Measurements from ENCODE around the gene EPN3.

The EPN3 gene

DNA sequence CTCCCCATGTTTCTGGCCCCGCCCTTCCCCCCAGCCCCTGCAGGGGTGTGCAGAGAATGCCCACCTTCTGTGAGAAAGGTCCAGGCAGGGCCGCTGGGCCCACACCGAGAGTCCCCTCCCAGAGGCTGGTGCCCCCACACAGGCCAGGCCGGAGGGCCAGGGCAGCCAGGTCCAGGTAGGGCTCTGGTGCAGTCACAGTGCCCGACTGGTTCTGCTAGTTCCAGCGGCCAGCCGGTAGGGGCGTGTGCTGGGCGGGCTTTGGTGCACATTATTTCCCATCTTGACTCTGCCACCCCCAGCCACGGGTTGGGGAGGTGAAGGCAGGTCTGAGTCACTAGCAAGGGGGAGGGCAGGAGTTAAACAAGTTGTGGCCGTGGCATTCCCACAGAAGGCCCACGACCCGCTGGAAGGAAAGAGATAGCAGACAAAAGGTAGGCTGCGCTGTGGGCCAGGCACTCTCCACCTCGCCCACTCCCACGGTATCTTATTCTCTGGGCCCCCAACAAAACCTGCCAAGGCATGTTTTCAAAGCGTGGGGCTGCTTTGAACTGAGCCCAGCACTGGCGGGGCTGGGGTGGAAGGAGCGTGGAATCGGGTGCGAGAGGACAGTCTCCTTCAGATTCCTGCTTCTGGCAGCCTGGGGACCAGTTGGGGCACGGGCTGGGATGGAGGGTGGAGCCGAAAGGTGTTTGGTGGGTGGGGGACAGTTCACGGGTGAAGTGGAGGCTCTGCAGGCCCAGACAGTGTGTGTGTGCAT, 1.9 kb downstream of the EPN3 start:
- DNase-seq (ENCODE audit: low read depth, low spot score): peak; percentile 70

DNA sequence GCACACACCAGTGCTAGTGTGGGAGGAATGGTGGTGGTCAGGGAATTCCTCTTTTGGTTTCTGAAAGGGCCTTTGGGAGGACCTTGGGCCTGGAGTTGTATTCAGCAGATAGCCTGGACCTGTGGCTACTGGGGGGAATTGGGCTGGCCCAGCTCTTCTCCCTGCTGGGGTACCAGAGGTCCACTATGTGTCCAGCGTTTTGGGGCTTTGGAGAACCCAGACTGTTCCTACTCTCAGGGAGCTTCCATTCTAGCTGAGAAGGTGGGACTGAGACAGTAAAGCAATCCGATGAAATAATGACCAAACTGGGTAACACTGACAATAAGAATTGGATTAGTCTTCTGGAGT, 2.4 kb downstream of the EPN3 start:
- DNase-seq (ENCODE audit: low read depth, low spot score): no peak

DNA sequence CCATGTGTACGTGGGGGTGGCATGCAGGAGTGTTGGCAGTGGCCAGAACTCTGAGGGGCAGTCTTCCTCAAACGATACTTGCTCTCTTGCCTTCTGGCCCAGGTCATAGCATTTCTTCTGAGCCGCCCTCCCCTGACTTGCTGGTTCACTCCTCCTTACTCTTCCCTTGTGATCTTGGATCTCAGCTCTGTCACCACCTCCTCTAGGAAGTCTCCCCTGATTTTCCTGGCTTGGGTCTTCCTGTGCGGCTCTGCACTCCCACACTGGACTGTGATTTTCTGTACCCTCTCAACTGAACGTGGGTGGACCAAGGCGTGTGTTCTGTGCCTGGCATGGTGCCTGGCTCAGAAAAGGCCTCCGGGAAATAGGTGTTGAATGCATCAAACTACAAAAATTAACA, 2.9 kb downstream of the EPN3 start:
- DNase-seq (ENCODE audit: low read depth, low spot score): no peak

DNA sequence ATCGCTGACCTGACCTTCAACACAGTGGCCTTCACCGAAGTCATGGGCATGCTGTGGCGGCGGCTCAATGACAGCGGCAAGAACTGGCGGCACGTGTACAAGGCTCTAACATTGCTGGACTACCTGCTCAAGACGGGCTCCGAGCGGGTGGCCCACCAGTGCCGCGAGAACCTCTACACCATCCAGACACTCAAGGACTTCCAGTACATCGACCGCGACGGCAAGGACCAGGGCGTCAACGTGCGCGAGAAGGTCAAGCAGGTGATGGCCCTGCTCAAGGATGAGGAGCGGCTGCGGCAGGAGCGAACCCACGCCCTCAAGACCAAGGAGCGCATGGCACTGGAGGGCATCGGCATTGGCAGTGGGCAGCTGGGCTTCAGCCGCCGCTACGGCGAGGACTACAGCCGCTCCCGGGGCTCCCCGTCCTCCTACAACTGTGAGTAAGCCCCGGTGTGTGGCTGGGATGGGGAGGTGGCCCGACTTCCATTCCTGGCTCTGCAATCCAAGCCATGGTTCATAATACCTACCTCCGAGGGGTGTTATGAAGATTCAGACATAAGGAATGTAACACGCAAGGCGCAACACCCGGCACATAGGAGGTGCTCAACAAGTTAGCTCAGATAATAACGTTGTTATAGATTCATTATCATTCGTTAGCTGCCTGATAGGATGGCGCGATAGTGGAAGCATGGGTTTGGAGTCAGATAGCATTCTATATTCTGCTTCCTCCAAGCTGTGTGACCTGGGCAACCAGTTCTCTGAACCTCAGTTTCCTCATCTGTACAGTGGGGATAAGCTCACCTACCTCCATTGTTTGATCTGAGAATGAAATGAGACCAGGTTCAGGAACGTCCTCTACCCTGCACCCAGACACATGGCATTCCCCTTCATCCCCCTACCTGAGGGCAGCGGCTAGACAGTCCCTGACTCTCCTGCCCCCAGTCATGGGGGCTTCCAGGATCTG, 4.4 kb downstream of the EPN3 start:
- DNase-seq (ENCODE audit: low read depth, low spot score): no peak

DNA sequence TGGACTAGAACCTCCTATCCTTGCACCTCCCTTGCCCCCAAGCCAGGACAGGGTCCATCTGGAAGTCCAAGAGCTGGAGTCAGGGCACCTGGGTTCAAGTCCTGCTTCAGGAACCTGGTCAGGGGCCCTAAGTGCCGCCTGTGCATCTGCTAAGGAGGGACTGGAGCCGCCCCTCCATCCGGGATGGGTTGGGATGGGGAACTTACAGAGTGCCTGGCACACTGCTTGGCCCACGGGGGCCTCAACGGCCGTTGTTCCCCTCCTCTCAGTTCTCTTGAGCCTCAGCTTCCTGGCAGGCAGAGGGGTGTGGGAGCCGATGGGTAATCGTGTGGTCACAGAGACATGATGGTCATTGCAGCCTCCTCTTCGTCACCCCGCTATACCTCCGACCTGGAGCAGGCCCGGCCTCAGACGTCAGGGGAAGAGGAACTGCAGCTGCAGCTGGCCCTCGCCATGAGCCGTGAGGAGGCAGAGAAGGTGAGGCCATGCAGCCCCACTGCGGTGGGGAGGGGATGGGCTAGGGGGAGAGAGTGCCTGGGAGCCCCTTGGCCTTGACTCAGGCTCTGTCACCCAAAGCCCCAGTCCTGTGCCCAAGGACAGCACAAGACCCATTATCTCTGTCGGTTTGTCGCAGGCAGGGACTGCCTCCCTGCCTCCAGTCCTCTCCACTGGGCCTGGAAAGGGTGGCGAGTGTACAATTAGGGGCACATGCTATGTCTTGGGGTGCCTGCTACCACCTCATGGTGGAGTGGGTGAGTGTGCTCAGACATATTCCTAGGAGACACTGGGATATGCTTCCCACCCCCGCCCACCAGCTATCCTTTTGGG, 5.4 kb downstream of the EPN3 start:
- no peak for DNase-seq (ENCODE audit: low read depth, low spot score)

DNA sequence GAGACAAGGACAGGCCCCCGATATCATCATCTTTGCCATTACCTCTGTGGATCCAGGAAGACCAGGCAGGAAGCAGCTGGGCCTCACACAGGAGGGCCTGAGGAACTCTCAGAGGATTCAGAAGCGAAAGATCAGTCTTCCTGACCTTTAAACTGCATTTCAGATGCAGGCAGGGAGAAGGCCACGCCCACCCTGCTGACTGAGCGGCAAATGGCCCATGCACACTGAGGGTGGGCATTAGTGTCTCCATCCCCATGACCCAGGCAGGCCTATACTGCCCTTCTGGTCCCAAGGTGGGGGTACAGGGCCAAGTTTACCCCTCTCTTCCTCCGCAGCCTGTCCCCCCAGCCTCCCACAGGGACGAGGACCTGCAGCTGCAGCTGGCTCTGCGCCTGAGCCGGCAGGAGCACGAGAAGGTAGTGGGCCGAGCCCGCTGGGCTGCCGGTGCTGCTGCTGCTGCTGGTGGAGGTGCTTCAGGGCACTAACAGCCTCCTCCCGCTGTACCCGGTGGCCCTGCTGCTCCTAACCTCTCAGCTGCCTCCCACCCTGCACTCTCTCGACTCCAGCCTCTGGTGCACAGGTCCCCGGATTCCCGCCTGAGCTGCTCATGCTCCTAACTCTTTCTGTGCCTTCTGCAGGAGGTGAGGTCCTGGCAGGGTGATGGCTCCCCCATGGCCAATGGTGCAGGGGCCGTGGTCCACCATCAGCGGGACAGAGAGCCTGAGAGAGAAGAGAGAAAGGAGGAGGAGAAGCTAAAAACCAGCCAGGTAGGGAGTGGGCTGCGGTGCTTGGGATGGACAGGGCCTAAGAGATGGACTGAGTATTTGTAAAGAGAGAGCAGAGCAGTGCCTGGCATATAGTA, 6.2 kb downstream of the EPN3 start:
- no peak for DNase-seq (ENCODE audit: low read depth, low spot score)

DNA sequence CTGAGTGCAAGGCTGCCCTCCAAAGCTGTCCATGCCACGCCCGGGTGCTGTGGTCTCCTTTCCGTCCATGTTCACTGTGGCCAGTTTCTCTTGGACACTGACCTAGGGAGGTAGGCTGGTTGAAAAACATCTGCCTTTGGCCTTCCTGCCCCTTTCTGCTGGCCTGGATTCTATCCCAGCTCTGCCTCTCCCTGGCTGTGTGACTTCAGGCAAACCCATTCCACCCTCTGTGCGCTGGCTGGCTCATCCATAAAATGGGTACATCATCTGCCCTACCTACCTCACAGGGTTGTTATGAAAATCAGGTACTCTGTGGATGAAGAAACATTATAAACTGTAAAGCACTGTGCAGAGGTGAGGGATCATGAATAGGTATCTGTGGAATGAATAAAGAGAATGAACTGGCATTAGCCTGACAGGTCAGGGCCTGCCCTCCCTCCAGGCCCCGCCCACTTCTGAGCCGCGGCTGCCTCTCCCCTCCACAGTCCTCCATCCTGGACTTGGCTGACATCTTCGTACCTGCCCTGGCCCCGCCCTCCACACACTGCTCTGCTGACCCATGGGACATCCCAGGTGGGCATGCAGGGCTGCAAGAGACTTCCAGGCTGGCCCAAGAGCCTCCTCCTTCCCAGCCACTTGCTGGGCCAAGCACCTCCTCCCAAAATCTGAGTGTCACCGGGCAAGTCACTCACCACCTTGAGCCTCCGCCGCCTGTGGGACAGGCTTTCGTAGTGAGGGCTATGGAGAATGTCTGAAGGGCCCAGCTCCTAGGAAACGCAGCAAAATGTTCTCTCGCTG, 7.4 kb downstream of the EPN3 start:
- DNase-seq (ENCODE audit: low read depth, low spot score): peak; percentile 37

DNA sequence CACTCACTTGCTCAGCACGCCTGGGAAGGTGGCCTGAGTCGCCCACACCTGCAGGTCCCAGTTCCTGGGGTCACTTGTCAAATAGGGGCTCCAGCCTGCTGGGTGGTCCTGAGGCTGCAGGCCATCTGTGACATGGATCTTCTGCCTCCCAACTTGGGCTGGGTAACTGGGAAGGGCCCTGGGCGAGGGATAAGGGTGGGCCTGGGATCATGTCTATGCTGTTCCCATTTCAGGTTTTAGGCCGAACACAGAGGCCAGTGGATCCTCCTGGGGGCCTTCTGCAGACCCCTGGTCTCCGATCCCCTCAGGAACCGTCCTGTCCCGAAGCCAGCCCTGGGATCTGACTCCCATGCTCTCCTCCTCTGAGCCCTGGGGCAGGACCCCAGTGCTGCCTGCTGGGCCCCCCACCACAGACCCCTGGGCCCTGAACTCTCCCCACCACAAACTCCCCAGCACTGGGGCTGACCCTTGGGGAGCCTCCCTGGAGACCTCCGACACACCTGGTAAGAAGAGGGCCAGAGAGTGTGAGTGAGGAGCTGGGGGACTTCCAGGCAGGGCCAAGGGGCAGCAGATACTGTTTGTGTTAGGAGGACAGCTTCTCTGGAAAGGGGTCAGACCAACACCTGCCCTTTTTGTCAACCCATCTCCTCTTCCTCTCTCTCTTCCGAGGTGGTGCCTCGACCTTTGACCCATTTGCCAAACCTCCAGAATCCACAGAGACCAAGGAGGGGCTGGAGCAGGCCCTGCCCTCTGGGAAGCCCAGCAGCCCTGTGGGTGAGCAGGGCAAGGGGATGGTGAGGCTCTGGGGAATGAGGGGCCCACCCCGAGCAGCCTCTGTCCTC, 8.2 kb downstream of the EPN3 start:
- DNase-seq (ENCODE audit: low read depth, low spot score): no peak

DNA sequence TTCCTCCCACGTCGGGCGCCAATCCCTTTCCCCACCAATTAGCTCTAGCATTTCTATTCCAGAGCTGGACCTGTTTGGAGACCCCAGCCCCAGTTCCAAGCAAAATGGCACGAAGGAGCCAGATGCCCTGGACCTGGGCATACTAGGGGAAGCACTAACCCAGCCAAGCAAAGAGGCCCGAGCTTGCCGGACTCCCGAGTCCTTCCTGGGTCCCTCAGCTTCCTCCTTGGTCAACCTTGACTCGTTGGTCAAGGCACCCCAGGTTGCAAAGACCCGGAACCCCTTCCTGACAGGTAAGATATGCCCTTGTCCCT, 8.8 kb downstream of the EPN3 start:
- DNase-seq (ENCODE audit: low read depth, low spot score): no peak

DNA sequence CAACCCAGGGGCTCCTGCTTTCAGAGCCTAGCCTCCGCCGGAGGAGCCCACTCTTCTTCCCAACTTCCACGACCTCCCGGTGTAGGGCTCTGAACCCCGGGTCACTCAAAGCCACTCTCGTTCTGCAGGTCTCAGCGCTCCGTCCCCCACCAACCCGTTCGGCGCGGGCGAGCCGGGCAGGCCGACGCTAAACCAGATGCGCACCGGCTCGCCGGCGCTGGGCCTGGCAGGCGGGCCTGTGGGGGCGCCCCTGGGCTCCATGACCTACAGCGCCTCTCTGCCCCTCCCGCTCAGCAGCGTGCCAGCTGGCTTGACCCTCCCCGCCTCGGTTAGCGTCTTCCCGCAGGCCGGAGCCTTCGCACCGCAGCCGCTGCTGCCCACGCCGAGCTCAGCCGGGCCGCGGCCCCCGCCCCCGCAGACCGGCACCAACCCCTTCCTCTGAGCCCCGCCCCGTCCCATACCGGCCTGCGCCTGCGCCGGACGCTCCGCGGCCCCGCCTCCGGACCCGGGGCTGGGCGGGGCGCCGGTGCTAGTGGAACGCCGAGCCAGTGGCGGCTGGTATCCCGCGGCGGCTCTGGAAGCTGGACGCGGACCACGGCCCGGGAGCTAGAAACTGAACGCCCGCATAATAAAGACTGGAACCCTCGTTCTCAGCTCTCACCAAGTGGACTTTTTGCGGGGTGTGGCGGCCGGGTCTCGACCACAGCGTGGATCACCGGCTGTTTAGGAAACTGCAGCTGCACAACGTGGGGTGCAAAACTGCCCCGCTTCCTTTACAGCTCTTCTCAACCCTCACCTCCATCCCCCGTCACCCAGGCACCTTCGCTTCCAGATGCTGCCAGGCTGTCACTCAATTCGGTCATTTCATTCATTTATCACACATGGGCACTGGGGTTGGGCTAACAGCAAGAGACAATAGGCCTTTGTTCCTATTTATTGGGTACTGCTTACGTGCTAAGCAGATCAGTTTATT, 9.5 kb downstream of the EPN3 start:
- DNase-seq (ENCODE audit: low read depth, low spot score): peak; percentile 89

DNA sequence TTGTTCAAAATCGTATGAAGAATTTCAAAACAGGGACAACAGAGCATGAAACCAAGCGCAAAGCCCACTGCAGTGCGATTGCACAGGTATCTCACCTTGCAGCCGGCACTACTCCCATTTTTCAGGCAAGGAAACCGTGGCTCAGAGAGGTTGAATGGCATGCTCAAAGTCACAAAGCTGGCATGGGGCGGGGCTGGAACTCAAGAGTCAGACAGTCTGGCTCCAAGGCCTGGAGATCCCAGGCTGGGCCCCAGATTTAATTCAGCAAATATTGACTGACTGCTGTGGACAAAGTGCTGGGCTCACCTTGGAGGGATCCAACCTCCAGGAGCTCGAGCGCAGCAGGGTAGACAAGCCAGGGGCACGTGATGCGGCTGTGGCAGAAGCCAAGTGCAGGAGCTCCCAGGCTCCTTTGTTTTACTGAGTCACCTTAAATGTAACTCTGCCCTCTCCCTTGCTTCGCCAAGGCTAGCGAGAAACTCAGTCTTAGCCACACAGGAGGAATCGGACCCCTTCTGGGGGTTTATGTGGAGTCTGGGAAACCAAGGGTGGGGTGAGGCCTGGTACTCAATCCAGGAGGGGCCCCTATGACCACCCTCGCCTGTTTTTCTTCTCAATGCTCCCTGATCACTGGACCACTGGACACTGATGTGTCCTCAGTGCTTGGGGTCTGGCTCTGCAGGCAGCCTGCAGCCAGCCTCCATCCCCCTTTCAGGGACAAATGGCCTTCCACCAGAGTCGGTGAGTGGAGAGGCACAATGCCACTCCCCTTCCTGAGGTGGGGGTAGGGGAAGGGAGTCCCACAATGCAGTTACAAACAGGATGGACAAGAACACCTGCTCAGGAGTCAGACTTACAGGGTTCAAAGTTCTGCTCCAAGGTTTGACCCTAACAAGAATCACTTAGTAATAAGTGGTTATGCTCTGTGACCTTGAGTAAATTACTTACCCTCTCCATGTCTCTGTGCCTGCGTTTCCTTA, 10.6 kb downstream of the EPN3 start:
- DNase-seq (ENCODE audit: low read depth, low spot score): no peak

DNA sequence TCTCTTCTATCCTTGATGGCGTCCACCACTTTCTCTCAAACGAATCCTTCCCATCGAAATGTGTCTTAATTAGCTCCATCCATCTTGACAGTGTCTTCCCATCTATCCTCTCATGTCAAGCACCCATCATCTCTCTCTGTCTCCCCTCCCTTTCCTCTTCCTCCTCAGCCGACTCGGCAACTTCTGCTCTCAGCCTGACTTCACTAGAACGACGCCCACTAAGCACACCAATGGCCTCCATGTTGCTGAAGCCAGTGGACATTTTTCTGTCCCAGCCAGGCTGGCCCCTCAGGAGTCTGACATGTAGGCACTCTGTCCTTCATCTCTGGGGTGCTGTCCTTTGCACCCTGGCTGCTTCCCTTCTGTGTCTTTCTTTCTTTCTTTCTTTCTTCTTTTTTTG, 12.0 kb downstream of the EPN3 start:
- DNase-seq (ENCODE audit: low read depth, low spot score): no peak

DNA sequence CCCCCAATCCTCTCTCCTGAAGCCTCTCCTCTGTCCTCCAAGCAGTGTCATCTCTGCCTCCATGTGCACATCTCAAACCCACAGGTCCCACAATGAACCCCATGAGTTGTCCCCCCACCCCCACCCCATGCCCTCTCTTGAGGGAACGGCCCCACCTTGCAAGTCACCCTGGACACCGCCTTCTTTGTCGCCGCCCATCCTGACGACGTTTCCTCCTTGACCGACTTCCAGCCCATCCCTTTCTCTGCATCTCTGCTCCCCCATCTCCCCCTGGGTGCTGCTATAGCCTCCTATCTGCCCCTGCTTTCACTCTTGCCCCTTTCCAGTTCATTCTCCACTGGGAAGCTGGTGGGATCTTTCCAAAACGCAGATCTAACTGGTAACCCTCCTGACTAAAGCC, 12.8 kb downstream of the EPN3 start:
- DNase-seq (ENCODE audit: low read depth, low spot score): no peak

DNA sequence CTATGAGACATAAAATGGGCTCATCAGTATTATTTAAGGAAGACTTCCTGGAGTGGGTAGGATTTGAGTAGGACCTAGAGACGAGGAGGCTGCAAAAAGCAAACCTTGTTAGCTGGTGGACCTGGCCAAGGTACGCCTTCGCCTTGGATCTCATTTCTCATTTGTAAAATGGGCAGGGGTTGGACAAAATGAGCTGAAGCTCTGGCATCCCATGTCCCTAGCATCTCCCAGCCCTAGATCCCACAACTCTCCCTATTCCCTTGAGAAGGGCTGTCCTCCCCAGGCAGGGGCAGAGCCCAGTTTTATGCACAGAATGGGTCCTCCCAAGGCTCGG, 14.1 kb downstream of the EPN3 start:
- no peak for DNase-seq (ENCODE audit: low read depth, low spot score)

DNA sequence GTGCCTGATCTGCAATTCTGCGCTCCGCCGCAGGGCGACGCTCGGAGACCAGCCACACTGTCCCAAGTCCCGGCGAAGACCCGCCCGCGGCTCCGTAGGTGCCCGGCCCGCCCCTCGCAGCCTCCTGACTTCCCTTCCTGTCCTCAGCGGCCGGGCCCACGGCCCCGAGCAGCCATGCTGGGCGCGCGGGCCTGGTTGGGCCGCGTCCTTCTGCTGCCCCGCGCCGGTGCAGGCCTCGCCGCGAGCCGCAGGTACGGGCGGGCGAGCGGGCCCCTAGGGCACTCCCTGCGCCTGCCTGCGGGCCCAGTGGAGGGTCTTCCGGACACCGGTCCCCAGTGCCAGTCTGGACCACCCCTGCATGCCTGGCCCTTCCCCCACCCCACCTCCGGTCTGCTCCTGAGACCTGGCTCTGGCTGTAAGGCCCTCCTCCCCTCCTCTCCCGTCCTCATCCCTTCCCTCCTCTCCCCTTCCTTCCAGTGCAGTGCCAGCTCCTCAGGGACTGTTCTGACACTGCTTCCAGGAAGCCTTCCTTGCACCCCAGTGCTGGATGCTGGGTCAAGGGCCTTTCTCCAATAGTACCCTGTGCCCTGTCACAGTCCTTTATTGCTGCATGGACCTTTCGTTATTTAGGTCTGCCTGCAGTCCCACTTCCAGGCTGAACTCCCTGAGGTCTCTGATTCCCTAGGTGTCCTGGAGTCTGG, 14.7 kb downstream of the EPN3 start, which contains the start of gene SPATA20:
SPATA20 (plus strand) TSS at position 140 of the 701 bp plus-strand sequence; CDS start at position 175, 35 bp downstream.
- peak; percentile 95 for DNase-seq (ENCODE audit: low read depth, low spot score)

DNA sequence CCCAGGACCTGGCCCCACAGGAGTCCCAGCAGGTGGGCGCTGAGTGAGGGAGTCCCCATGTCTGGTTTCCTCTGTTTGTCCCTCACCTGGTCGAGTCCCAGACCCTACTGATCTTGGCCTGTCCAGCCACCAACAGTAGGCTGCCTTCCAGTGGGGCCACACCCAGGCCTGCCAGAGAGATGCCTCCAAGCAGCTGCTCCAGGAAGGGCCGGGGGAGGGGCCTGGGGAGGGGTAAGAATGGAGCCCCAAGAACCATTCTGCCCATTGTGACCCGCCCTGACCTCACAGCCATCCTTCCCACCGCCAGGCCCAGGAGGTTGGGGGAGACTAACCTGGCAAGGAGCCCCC, 15.2 kb downstream of the EPN3 start:
- no peak for DNase-seq (ENCODE audit: low read depth, low spot score)

DNA sequence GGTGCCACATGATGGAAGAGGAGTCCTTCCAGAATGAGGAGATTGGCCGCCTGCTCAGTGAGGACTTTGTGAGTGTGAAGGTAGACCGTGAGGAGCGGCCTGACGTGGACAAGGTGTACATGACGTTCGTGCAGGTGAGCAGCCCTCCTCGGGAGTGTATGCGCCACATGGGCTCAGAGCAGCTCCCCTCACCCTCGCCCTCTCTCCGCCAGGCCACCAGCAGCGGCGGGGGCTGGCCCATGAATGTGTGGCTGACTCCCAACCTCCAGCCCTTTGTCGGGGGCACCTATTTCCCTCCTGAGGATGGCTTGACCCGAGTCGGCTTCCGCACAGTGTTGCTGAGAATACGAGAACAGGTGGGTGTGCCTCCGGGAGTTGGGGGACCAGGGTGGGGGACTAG, 16.3 kb downstream of the EPN3 start:
- no peak for DNase-seq (ENCODE audit: low read depth, low spot score)
